Epithelial cell of proximal tubule (primary cell): ENCODE measurements around the gene UBXN10. TPM values are rescaled to one million over a fixed set of nuclear protein-coding genes. Genes with fewer than 3 reads are reported as not detected.
"Not testable (repeated sequence)": the region's sequence is repeated elsewhere in the genome, so short reads cannot be mapped to it uniquely, and the experiment has no call there.

Experiments used
- DNase-seq: peaks from one replicate; pipeline ENCODE4 v3.0.0-alpha.2; 2011; ENCODE audit warnings: low read depth
- H3K4me3 ChIP-seq: 2 replicates; pipeline ENCODE4 v1.5.1; 2011; ENCODE audit warnings: low read depth, mild to moderate bottlenecking, low read length
- total RNA-seq: library from RNA; depleted of rRNA; stranded (reverse); fragments of >200 nt; gene quantifications from 2 replicates; pipeline ENCODE4 v1.2.3, GENCODE V29; 2015
- TF ChIP-seq, protein P1 (sequence below): conservative IDR thresholded peaks from 2 replicates; pipeline ENCODE4 v1.5.1; 2012; ENCODE audit warnings: low read depth, mild to moderate bottlenecking, low read length

Gene UBXN10
- total RNA-seq, 1 donor from 2014 or later, result 0.23 TPM

DNA sequence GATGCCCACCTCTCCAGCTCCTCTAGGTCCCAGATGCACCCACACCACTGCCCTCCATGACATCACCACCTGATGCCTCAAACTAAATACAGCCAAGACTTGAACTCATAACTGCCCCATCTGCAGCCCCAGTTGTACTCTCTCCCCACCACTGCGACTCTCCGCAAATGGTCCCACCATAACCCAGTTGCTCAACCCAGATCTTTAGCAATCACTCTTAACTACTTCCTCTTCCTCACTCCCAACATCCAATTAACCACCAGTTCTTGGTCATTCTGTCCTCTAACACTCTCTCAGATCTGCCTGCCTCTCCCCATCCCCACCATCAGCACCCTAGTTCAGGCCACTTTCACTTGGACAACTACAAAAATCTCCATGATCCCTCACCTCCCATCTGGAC lies 37.2 kb downstream of the UBXN10 start:
- TF ChIP-seq, protein P1, sequence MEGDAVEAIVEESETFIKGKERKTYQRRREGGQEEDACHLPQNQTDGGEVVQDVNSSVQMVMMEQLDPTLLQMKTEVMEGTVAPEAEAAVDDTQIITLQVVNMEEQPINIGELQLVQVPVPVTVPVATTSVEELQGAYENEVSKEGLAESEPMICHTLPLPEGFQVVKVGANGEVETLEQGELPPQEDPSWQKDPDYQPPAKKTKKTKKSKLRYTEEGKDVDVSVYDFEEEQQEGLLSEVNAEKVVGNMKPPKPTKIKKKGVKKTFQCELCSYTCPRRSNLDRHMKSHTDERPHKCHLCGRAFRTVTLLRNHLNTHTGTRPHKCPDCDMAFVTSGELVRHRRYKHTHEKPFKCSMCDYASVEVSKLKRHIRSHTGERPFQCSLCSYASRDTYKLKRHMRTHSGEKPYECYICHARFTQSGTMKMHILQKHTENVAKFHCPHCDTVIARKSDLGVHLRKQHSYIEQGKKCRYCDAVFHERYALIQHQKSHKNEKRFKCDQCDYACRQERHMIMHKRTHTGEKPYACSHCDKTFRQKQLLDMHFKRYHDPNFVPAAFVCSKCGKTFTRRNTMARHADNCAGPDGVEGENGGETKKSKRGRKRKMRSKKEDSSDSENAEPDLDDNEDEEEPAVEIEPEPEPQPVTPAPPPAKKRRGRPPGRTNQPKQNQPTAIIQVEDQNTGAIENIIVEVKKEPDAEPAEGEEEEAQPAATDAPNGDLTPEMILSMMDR, result no peak
- no peak for DNase-seq
- no peak overlapping the region for H3K4me3 ChIP-seq

DNA sequence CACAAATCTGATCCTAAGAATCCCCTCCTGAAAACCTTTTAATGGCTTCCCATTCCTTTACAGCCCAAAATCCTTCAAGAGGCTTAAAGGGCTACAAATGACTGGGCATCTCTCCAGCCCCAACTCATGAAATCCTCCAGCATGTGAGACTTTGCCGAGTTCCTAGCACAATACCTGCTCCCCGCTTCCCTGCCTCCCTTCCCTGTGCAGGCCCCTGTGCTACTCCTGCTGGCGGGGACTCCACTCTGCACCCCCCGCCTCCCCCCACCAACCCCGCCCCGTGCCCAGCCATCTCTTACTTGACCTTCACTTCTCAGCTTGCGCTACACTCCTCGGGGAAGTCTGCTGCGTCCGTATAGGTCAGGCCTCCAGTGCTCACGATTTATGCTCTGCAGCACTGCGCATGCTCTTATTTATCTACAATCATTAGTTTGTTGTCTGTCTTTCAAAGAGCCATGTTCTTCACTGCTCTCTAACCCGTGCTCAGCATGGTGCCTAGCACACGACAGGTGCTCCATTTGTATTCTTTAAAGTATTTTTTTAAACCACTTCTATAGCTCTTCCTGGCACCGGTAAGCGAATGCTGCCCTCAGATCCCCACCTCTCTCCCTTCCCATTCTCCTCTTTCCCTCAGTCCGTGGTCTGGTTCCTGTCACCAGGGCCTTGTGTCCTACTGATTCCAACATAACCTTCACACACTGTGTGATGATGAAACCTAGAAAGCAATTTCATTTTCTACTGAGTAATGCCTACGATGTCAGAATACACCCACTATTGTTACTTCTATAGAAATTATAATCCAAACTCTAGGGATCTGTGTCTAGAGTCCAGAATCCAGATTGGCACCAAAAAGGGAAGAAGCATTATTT lies 37.9 kb downstream of the UBXN10 start:
- TF ChIP-seq, protein P1, result no peak

DNA sequence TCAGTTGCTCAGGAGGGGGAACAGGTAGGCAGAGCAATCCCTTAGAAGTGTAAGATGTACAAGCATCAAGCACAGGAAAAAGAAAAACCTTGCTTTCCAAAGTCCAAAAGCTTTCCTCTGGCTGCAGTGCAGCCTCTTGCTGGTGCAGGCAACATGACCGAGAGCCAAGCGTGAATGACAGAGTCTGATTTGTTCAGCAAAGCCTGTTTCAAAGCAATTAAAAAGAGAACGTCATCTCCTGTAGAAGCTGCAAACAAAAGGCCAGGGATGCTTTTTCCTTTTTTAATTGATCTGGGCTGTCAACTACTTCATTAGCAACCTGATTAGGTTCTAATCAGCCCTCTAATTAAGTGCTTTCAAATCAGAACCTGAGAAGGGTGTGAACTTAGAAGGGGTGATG lies 38.6 kb downstream of the UBXN10 start:
- H3K4me3 ChIP-seq, result no peak overlapping the region
- TF ChIP-seq, protein P1, result no peak
- no peak for DNase-seq

More for the DNA sequence above, 37.9 kb downstream of the UBXN10 start:
- H3K4me3 ChIP-seq, result no peak overlapping the region
- no peak for DNase-seq

GRCh38 chr1:20227704-20228103 lies 41.8 kb downstream of the UBXN10 start:
- H3K4me3 ChIP-seq, result no peak overlapping the region
- DNase-seq, result no peak
- TF ChIP-seq, protein P1, result no peak

DNA sequence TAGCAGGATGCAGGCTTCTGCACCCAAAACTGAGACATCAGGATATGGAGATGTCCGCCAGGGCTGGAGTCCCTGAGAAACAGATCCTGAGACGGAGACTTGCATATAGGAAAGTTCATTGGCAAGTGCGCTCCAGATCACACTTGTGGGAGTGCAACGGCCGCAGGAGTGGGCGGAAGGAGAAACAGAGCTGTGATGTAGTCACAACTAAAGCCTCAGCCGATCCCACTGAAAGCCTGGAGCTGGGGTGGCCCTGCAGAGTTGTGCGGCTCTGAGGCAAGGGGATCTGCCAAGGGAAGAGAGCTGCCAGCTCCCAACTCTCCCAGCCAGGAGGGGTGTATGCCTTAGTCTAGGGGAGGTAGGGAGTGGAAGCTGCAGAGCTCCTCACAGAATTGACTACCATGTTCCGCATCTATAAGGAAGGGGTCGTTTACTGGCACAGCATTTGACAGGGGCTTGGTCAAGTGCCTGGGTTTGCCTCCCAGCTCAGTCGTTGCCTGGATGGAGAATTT lies 42.5 kb downstream of the UBXN10 start:
- H3K4me3 ChIP-seq, result no peak overlapping the region
- DNase-seq, result no peak
- TF ChIP-seq, protein P1, result no peak

DNA sequence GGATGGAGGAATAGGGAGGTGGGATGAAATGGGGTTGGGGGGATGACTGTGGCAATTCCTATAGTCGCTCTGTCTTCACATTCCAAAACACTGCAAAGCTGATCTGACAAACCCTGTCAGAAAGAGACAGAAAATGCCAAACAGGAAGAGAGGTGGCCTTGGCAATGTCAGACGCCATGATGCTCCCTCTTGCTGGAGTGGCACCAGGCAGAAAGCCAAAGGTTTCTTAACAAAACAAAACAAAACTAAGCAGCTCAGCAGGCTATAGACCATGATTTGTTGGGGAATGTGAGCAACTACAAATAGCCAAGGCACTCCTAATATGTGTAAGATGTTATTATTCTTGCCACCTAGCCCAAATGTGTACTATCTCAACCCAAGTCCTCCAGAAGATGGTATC lies 43.3 kb downstream of the UBXN10 start:
- H3K4me3 ChIP-seq, result no peak overlapping the region
- DNase-seq, result no peak
- TF ChIP-seq, protein P1, result no peak

GRCh38 chr1:20232564-20232963 lies 46.7 kb downstream of the UBXN10 start:
- DNase-seq, H3K4me3 ChIP-seq: not testable (repeated sequence)
